NAMALWA (cell line): Measurements from ENCODE around the gene CORT.
A peak's percentile ranks its signal among the peaks of the same experiment; 100 is the strongest.
"Not testable (repeated sequence)": the region's sequence is repeated elsewhere in the genome, so short reads cannot be mapped to it uniquely, and the experiment has no call there.

Source experiments
- DNase-seq: peaks from one replicate; pipeline ENCODE4 v3.0.0-alpha.2; 2015; ENCODE audit warnings: low spot score

Gene CORT, protein sequence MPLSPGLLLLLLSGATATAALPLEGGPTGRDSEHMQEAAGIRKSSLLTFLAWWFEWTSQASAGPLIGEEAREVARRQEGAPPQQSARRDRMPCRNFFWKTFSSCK

DNA sequence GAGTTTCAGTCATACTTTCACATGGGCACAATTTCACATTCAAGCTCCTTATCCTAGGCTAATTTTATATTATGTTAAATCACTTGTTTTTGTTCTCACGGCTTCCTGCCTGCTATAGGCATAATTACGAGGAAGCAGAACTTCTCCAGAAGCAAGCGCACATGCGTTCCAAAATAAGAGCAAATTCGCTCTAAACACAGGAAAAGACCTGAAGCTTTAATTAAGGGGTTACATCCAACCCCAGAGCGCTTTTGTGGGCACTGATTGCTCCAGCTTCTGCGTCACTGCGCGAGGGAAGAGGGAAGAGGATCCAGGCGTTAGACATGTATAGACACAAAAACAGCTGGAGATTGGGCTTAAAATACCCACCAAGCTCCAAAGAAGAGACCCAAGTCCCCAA lies at the start of gene CORT:
Gene CORT (plus strand): TSS at position 281 of the 400 bp plus-strand sequence. CDS start 193 bp downstream, outside the sequence.
- DNase-seq, result no peak

DNA sequence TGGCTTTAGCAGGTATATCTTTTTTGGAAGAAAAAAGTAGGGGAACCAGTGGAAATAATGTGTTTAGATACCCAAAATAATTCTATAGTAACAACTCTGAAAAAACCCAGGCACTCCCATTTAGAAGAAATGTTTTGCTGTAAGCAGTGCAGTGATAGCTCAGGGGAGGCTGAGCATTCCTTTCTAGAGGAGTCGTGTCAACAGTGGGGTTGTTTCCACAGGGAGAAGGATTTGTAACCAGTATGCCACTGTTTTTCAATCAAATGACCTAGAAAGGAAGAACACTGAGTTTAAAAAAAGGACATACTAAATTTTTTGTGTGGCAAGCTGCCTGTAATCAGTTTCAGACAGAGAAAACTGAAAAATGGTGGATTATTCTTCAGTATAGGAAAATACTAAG lies 48.5 kb upstream of the CORT start:
- DNase-seq, result no peak

DNA sequence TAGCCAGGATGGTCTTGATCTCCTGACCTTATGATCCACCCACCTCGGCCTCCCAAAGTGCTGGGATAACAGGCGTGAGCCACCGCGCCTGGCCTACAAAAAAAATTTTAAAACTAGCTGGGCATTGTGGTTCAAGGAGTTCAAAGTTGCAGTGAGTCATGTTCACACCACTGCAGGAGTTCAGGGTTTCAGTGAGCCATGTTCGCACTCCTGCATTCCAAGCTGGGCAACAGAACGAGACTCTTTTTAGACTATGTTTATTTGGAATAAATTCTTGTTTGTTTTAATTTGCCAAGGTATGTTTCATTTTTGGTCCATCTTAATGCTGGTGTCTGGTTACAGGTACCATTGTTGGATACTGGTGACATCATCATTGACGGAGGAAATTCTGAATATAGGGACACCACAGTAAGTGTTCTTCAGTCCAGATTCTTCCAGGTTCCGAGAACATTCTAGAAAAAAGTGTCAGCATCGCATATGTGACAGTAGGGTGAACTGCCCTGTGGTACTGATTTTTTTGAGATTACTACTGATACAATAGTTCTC lies 47.0 kb upstream of the CORT start:
- DNase-seq, result no peak

GRCh38 chr1:10407201-10407600 lies 42.6 kb upstream of the CORT start:
- DNase-seq, result no peak

- DNase-seq, result no peak
Measured at GRCh38 chr1:10415211-10415930, 34.5 kb upstream of the CORT start.

GRCh38 chr1:10415967-10416366 lies 33.9 kb upstream of the CORT start:
- not testable (repeated sequence) for DNase-seq

GRCh38 chr1:10418741-10419140 lies 31.1 kb upstream of the CORT start:
- DNase-seq, result not testable (repeated sequence)

- DNase-seq, result no peak
Measured at GRCh38 chr1:10419351-10419750, 30.5 kb upstream of the CORT start.

DNA sequence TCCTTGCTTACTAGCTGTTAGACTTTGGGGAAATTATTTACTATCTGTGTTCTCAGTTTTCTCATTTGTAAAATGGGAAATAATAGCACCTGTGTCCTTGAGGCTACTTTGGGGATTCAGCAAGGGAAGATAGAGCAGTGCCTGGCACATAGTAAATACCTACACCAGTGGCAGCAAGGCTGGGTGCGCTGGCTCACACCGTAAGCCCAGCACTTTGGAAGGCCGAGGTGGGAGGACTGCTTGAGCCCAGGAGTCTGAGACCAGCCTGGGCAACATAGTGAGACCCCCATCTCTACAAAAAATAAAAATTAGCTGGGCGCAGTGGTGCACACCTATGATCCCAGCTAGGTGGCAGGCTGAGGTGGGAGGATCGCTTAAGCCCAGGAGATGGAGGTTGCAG lies 28.2 kb upstream of the CORT start:
- no peak for DNase-seq

- no peak for DNase-seq
Measured at GRCh38 chr1:10424034-10424433, 25.8 kb upstream of the CORT start.

- DNase-seq, result no peak
Measured at GRCh38 chr1:10424651-10425050, 25.2 kb upstream of the CORT start.

- DNase-seq, result not testable (repeated sequence)
Measured at GRCh38 chr1:10425826-10426534, 23.9 kb upstream of the CORT start.

DNA sequence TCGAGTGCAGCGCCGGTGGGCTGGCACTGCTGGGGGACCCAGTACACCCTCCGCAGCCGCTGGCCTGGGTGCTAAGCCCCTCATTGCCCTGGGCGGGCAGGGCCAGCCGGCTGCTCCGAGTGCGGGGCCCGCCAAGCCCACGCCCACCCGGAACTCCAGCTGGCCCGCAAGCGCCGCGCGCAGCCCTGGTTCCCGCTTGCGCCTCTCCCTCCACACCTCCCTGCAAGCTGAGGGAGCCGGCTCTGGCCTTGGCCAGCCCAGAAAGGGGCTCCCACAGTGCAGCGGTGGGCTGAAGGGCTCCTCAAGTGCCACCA lies 23.3 kb upstream of the CORT start:
- DNase-seq, result not testable (repeated sequence)

DNA sequence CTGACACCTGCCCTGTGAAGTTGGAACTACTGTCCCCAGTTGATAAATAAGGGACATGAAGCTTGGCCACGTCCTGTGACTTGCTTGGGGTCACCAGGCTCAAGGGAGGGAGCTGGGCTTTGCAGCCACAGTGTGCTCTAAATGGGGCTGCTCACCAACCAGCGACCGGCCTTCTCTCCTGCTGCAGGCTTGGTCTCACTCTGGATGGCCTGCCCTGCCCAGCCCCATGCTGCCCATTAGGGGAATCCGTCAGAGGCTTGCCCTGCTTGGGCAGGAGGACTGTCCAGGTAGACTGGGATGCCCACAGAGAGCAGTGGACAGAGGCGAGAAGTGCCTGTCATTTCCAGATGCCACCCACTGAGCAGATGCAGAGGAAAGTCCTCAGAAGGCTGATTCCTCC lies 20.8 kb upstream of the CORT start:
- DNase-seq, result no peak

GRCh38 chr1:10429868-10430215 lies 20.0 kb upstream of the CORT start:
- no peak for DNase-seq

- peak; percentile 95 for DNase-seq
Measured at GRCh38 chr1:10430216-10431069, 19.4 kb upstream of the CORT start, which contains the start of gene CENPS. TSS of gene CENPS (plus strand) at chr1:10430433. CDS start at chr1:10430518, 85 bp downstream.

- peak; percentile 72 for DNase-seq
Measured at GRCh38 chr1:10431070-10431730, 18.6 kb upstream of the CORT start.

- no peak for DNase-seq
Measured at GRCh38 chr1:10432910-10433700, 16.7 kb upstream of the CORT start.

- DNase-seq, result no peak
Measured at GRCh38 chr1:10433790-10434189, 16.0 kb upstream of the CORT start.

DNA sequence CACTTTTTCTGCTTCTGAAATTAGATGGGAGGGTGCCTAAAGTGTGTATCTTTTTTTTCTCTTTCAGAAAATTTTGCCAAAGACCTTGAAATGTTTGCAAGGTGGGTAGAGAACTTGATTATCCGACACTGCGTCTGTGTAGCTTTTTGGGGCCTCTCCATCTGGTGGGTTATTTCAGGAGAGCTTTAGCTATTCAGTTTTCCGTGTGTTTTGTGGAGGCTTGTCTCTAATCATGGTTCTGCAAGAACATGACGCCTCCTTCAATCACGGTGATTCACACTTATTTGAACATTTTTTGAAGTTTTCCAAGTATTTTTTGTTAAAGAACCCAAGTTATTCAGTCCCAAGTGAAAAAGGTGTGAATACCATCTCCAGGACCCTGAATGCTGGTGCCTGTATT lies 15.2 kb upstream of the CORT start:
- DNase-seq, result no peak

- no peak for DNase-seq
Measured at GRCh38 chr1:10437052-10437451, 12.8 kb upstream of the CORT start.
